ENCODE results near the gene ZNRF4.
"Not testable (repeated sequence)": the region's sequence is repeated elsewhere in the genome, so short reads cannot be mapped to it uniquely, and the experiment has no call there.

The ZNRF4 gene

GRCh38 chr19:5472286-5472685, 17.1 kb downstream of the ZNRF4 start:
- in situ Hi-C loops (cut with MboI; ENCODE audit: low sequenced_read_pairs): no loop called here

GRCh38 chr19:5473646-5474045, 18.4 kb downstream of the ZNRF4 start:
- in situ Hi-C loops (cut with MboI; ENCODE audit: low sequenced_read_pairs): no loop called here

DNA sequence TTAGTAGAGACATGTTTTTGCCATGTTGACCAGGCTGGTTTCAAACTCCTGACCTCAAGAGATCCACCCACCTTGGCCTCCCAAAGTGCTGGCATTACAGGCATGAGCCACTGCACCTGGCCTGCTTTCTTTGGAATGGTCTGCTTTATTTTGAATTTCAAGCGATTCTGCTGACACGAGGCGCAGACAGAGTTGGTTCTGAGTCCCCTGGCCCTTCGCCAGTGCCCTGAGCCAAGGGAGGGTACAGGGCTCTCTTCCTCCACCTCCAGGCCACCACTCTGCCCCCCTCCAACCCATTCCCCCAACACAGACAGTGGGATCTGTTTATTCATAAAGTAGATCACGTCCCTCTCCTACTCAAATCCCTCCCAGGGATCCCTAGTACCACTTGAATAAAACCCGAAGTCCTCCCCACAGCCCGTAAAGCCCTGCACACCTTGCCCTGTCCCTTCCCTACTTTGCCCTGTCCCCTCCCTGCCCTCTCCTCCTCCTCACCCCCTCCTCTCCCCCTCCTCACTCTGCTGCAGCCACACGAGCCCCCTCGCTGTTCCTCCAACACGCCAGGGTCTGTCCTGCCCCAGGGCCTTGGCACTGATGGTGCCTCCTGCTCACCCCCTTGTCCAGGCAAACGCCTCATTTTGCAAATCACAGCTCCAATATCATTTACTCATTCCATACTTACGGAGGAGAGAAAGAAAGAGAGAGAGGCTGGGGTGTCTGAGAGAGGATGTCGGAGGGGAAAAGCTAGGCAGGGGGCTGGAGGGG, 22.4 kb downstream of the ZNRF4 start:
- in situ Hi-C loops (cut with MboI; ENCODE audit: low sequenced_read_pairs): no loop called here

- in situ Hi-C loops (cut with MboI; ENCODE audit: low sequenced_read_pairs): no loop called here
Observed at GRCh38 chr19:5478241-5478924, 23.2 kb downstream of the ZNRF4 start.

DNA sequence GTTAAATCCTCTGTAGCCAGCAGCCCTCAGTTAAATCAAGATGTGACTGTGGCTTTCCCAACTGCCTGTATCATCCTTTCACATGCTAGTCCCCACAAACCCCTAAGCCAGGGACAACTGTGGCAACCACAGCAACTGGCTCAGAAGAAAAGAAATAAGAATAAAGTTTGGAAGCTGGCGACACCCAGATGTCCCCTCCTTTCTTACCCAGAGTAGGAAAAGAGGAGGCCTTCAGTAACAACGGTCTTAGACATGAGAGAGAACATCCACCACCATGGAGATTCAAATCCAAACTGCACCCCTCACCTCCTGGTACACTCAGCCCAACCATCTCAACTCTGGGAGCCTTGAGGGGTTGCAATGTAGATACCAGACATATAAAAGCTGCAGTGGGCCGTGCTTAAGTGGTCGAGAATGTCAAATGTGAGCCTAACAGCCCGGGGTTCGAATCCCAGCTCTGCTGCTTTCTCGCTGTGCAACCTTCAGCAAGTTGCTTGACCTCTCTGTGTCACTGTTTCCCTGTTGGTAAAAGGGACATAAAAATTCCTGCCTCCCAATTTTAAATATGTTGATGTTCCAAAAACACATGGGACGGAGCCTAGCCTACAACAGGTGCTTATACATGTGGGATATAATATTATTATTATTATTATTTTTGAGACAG, 23.8 kb downstream of the ZNRF4 start:
- in situ Hi-C loops (cut with MboI; ENCODE audit: low sequenced_read_pairs): no loop called here

- in situ Hi-C loops (cut with MboI; ENCODE audit: low sequenced_read_pairs): no loop called here
Observed at GRCh38 chr19:5479958-5480357, 24.7 kb downstream of the ZNRF4 start.

DNA sequence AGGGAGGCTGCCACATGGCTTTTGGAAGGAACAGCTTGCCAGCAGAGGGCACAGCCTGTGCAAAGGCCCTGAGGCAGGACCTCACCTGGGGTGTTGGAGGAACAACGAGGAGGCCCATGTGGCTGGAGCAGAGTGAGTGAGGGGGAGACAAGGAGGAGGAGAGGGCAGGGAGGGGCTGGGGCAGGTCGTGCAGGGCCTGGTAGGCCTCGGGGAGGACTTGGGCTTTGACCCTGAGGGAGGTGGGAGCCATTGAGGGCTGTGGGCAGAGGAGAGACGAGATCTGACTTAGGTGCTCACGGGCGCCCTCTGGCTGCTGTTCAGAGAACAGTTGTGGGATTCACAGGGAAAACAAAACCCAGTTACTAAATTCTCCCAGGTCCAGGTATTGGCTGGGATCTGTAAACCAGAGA, 25.2 kb downstream of the ZNRF4 start:
- in situ Hi-C loops (cut with MboI; ENCODE audit: low sequenced_read_pairs): no loop called here

- in situ Hi-C loops (cut with MboI; ENCODE audit: low sequenced_read_pairs): no loop called here
Observed at GRCh38 chr19:5481957-5482356, 26.7 kb downstream of the ZNRF4 start.

GRCh38 chr19:5484398-5485285, 29.4 kb downstream of the ZNRF4 start:
- in situ Hi-C loops (cut with MboI; ENCODE audit: low sequenced_read_pairs): no loop called here

DNA sequence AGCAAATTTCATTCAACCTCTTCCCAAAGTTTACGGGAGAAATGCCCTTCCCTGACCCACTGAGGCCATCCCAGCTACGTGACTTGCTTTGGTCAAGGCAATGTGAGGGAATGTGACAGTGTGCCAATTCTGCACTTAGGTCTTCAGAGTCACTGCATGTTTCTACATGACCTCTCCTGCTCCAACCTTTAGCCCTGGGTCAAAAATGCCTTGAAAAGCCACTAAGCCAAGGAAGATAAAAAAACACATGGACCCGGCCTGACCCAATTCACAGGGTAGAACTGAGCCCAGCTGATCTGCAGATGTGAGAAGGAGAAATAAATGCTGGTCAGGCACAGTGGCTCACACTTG, 30.0 kb downstream of the ZNRF4 start:
- in situ Hi-C loops (cut with MboI; ENCODE audit: low sequenced_read_pairs): no loop called here

GRCh38 chr19:5485658-5486057, 30.4 kb downstream of the ZNRF4 start:
- in situ Hi-C loops (cut with MboI; ENCODE audit: low sequenced_read_pairs): not testable (repeated sequence)

DNA sequence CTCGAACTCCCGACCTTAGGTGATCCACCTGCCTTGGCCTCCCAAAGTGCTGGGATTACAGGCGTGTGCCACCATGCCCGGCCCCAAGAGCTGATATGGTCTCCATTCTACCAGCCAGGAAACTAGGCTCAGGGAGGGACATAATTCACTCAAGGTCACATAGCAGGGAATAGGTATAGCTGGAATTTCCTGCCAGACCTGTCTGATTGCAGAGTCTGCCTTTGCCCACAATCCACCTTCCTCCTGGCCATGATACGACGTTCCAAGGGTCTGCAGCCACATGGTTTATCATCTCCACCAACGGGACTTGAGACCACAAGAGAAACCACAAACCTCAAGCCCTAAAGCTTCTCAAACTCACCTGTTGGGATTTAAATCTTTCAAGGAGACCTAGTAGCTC, 32.0 kb downstream of the ZNRF4 start:
- in situ Hi-C loops (cut with MboI; ENCODE audit: low sequenced_read_pairs): no loop called here

DNA sequence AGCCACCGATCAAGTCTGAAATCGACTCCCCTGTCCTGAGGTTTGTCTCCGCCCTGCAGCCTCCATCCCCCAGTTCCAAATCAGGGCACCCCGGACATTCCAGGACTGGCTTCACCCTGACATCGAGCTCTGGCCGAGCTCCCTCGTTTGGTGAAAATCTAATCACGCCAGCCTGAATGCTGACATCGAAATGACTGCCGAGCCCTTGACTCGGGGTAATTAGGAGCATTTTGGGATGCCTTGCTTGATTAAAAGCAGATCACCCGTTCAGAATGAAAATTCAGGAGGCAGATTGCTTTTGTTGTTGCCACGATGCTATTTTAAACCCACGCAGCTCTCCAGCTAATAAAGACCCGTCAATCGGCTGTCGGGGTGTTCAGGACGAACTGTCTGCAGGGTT, 34.3 kb downstream of the ZNRF4 start:
- in situ Hi-C loops (cut with MboI; ENCODE audit: low sequenced_read_pairs): no loop called here

- in situ Hi-C loops (cut with MboI; ENCODE audit: low sequenced_read_pairs): no loop called here
Observed at GRCh38 chr19:5491565-5491964, 36.3 kb downstream of the ZNRF4 start.

GRCh38 chr19:5492281-5492634, 37.0 kb downstream of the ZNRF4 start:
- in situ Hi-C loops (cut with MboI; ENCODE audit: low sequenced_read_pairs): no loop called here

GRCh38 chr19:5492635-5493409, 37.6 kb downstream of the ZNRF4 start:
- in situ Hi-C loops (cut with MboI; ENCODE audit: low sequenced_read_pairs): no loop called here

GRCh38 chr19:5494773-5495172, 39.6 kb downstream of the ZNRF4 start:
- in situ Hi-C loops (cut with MboI; ENCODE audit: low sequenced_read_pairs): no loop called here

DNA sequence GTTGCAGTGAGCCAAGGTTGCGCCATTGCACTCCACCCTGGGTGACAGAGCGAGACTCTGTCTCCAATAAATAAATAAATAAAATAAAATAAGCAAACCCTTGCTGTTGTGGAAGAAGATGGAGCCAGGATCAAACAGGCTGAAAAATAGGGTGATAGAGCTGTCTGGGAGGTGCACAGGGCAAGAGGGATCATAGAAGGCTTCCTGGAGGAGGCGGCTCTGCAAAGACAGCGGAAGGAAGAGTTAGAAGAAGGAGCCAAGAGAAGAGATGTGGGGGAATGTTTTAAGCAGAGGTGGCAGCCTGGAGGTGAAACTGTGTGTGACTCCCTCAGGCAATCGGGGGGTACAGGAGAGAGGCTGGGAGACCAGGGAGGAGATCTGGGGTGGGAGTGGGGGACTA, 40.6 kb downstream of the ZNRF4 start:
- in situ Hi-C loops (cut with MboI; ENCODE audit: low sequenced_read_pairs): no loop called here

GRCh38 chr19:5497297-5497696, 42.1 kb downstream of the ZNRF4 start:
- in situ Hi-C loops (cut with MboI; ENCODE audit: low sequenced_read_pairs): no loop called here

GRCh38 chr19:5498830-5499550, 43.8 kb downstream of the ZNRF4 start:
- in situ Hi-C loops (cut with MboI; ENCODE audit: low sequenced_read_pairs): no loop called here

Data from HL-60/S4 treated with phorbol 12-myristate 13-acetate at 8.2 ng/mL for 4 days and 3 days (cell line).